Esophagus squamous epithelium (tissue), 4 donors: ENCODE measurements around the gene SEMA4D.

ENCODE experiments used
- CTCF ChIP-seq, 6 experiments: fragments of 450-650 bp in 4 of 6; fragments of 200-600 bp in 2 of 6; sonication (generic) in 2 of 6; IDR thresholded peaks; one replicate each; pipeline ENCODE4 v1.5.1; 2016 to 2019; ENCODE audit warnings: antibody characterized with exemption in 6 of 6, mild to moderate bottlenecking in 4 of 6, moderate library complexity in 4 of 6
- POLR2A ChIP-seq, 4 donors: fragments of 450-650 bp; IDR thresholded peaks; one replicate each; pipeline ENCODE4 v1.6.1; 2017; ENCODE audit warnings: antibody characterized with exemption in 4 of 4, mild to moderate bottlenecking in 4 of 4, moderate library complexity in 3 of 4

- TF ChIP-seq CTCF (IDR thresholded peaks at IDR 0.05) (no peak), POLR2A (IDR thresholded peaks at IDR 0.05) (no peak)
Measured at GRCh38 chr9:89538871-89539270, 41.0 kb upstream of the SEMA4D start.
